H1 (cell line): Measurements from ENCODE around the gene DHDH.

ENCODE experiments used
- POLR2A ChIP-seq, 2 experiments: IDR thresholded peaks; 1 replicate in 1 of 2; 2 replicates in 1 of 2; pipeline ENCODE4 v1.6.1; 2011; ENCODE audit warnings: low read depth in 2 of 2, low read length in 2 of 2, mild to moderate bottlenecking in 2 of 2; ENCODE audit errors: control extremely low read depth in 1 of 2
- POLR2AphosphoS5 ChIP-seq: IDR thresholded peaks from 2 replicates; pipeline ENCODE4 v1.6.1; 2011; ENCODE audit warnings: low read depth, low read length
- TF ChIP-seq, protein P1 (sequence below), 3 experiments: IDR thresholded peaks; 1 replicate in 2 of 3; 2 replicates in 1 of 3; pipeline versions ENCODE4 v1.5.1 to v1.6.1; 2011; ENCODE audit warnings: low read length in 3 of 3, mild to moderate bottlenecking in 3 of 3, inconsistent platforms in 2 of 3, low read depth in 1 of 3, moderate library complexity in 1 of 3; ENCODE audit not compliant: insufficient read depth in 1 of 3; ENCODE audit errors: control extremely low read depth in 1 of 3

DNA sequence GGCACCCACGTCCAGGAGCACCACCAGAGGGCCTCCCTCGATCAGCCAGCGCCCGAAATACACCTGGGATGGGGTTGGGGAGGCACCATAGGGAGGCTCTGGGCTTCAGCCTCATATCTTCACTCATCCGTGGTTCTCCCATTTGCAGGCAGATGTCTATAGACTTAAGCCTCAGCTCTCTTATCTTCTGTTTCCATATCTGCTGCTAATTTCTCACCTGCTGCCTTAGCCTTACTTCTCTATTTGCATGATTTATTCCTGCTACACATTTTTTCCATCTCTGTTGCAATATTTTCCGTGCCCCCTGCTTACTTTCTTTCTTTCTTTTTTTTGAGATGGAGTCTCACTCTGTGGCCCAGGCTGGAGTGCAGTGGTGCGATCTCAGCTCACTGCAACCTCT, 53.8 kb downstream of the DHDH start:
- TF ChIP-seq POLR2A (IDR thresholded peaks at IDR 0.05; ENCODE audit: control extremely low read depth in 1 of 2, low read depth in 2 of 2, low read length in 2 of 2) (no peak), POLR2AphosphoS5 (no peak)
- TF ChIP-seq, protein P1, sequence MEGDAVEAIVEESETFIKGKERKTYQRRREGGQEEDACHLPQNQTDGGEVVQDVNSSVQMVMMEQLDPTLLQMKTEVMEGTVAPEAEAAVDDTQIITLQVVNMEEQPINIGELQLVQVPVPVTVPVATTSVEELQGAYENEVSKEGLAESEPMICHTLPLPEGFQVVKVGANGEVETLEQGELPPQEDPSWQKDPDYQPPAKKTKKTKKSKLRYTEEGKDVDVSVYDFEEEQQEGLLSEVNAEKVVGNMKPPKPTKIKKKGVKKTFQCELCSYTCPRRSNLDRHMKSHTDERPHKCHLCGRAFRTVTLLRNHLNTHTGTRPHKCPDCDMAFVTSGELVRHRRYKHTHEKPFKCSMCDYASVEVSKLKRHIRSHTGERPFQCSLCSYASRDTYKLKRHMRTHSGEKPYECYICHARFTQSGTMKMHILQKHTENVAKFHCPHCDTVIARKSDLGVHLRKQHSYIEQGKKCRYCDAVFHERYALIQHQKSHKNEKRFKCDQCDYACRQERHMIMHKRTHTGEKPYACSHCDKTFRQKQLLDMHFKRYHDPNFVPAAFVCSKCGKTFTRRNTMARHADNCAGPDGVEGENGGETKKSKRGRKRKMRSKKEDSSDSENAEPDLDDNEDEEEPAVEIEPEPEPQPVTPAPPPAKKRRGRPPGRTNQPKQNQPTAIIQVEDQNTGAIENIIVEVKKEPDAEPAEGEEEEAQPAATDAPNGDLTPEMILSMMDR (IDR thresholded peaks at IDR 0.05; ENCODE audit: control extremely low read depth in 1 of 3, insufficient read depth in 1 of 3, low read depth in 1 of 3, low read length in 3 of 3): no peak
